ENCODE data around the gene CLIC3.

The CLIC3 gene

DNA sequence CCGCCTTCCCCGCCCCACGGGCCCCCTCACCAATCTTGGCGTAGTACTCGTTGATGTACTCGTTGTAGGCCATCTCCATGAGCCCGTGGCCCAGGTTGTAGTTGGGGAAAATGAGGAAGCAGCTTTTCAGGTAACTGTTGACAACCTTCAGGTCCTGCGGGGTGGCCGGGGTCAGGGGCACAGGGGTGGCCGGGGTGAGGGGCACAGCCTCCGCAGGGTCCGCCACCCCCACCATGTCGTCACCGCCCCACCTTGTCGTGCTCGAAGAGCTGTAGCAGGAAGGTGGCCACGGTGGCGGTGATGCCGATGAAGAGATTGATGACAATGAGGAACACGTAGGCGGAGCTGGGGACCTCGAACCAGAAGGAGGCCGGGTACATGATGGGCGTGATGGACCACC, 14.8 kb upstream of the CLIC3 start:
- DNase-seq (ENCODE audit: insufficient read length, low spot score), result no peak
- TF ChIP-seq, protein P1, sequence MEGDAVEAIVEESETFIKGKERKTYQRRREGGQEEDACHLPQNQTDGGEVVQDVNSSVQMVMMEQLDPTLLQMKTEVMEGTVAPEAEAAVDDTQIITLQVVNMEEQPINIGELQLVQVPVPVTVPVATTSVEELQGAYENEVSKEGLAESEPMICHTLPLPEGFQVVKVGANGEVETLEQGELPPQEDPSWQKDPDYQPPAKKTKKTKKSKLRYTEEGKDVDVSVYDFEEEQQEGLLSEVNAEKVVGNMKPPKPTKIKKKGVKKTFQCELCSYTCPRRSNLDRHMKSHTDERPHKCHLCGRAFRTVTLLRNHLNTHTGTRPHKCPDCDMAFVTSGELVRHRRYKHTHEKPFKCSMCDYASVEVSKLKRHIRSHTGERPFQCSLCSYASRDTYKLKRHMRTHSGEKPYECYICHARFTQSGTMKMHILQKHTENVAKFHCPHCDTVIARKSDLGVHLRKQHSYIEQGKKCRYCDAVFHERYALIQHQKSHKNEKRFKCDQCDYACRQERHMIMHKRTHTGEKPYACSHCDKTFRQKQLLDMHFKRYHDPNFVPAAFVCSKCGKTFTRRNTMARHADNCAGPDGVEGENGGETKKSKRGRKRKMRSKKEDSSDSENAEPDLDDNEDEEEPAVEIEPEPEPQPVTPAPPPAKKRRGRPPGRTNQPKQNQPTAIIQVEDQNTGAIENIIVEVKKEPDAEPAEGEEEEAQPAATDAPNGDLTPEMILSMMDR (IDR thresholded peaks at IDR 0.05; ENCODE audit: insufficient read depth, missing control alignments), result no peak
- no peak for FAIRE-seq

DNA sequence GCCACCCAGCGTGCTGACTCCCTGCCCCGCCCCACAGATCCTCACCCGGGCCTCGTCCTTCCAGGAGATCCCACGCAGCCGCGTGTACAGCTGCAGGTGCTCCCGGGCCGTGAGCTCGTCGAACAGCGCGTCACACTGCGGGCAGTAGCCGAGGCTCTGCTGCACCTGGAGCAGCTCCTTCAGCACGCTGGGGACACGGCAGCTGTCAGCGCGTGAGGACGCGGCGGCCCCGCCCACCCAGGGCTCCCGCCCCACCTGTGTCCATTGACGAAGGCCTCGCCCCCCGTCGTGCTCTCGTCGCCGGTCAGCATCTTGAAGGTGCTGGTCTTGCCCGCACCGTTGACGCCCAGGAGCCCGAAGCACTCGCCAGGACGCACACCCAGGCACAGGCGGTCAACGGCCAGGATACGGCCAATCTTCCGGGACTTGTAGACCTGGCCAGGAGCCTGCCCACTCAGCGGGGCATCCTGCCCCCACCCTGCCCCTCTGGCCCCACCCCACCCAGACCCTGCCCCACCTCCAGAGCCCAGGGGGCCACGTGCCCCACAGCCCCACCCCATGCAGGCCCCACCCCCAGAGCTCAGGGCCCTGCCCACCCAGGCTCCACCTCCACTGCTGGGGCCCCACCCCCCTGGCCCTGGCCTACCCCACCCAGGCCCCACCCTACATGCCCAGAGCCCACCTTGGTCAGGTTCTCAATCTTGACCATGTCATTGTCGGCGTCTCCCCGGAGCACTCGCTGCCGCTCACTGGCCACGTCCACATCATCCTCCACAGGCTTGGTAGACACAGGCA, 13.8 kb upstream of the CLIC3 start:
- DNase-seq (ENCODE audit: insufficient read length, low spot score) (no peak), FAIRE-seq (no peak)
- TF ChIP-seq, protein P1 (IDR thresholded peaks at IDR 0.05; ENCODE audit: insufficient read depth, missing control alignments), result no peak

DNA sequence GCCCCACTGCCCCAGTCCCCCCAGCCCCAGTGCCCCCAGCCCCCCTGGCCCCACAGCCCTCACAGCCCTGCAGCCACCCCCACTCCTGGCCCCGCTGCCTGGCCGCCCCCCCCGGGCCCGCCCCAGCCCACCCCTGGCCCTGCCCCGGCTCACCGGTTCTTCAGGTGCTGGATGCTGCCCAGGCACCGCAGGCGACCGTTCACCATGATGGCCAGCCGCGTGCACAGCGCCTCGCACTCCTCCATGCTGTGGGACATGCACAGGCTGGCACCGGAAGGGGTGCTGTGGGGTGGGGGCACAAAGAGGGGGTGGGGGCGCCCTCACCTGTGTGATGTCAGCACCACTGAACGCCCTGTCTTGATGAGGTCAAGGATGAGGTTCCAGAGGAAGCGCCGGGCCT, 12.8 kb upstream of the CLIC3 start:
- TF ChIP-seq, protein P1 (IDR thresholded peaks at IDR 0.05; ENCODE audit: insufficient read depth, missing control alignments), result no peak
- FAIRE-seq, result no peak
- DNase-seq (ENCODE audit: insufficient read length, low spot score), result no peak

GRCh38 chr9:137008312-137008711, 11.9 kb upstream of the CLIC3 start:
- TF ChIP-seq, protein P1 (IDR thresholded peaks at IDR 0.05; ENCODE audit: insufficient read depth, missing control alignments), result no peak
- DNase-seq (ENCODE audit: insufficient read length, low spot score), result no peak
- no peak for FAIRE-seq

DNA sequence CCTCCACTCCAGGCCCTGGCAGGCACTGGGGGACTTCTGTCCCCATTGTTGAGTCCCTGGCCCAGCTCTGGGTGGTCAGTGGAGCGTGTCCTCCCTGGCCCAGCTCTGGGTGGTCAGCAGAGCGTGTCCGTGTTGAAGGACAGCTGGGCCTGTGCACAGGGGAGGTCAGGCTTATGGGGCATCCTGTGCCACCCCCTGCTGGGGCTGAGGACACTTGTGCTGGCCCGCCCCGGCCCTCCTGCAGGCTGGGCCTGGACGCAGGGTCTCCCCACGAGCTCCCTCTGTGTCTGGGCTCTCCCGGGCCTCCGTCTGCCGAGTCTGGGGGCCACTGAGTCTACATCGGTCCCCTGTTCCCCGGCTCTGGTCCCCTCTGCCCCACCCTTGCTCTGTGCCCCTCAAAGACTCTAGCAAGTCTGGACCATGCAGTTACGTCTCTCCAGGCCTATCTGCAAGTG, 11.5 kb upstream of the CLIC3 start:
- TF ChIP-seq, protein P1 (IDR thresholded peaks at IDR 0.05; ENCODE audit: insufficient read depth, missing control alignments), result no peak
- no peak for FAIRE-seq
- no peak for DNase-seq (ENCODE audit: insufficient read length, low spot score)

GRCh38 chr9:137007108-137007815, 10.9 kb upstream of the CLIC3 start:
- TF ChIP-seq, protein P1 (IDR thresholded peaks at IDR 0.05; ENCODE audit: insufficient read depth, missing control alignments), result no peak
- FAIRE-seq, result no peak
- DNase-seq (ENCODE audit: insufficient read length, low spot score), result no peak
